Metanephros (tissue), 2 donors: ENCODE measurements around the gene L3MBTL4. TPM values are rescaled to one million over a fixed set of nuclear protein-coding genes. Genes with fewer than 3 reads are reported as not detected.

ENCODE experiments used
- small RNA-seq: library from RNA; depleted of rRNA; stranded (forward); fragments of <200 nt; gene quantifications from one replicate; pipeline ENCODE3, GENCODE V24; 2014; ENCODE audit warnings: low replicate concordance
- total RNA-seq: library from RNA; depleted of rRNA; stranded (reverse); fragments of >200 nt; gene quantifications from one replicate; pipeline ENCODE4 v1.2.3, GENCODE V29; 2014

L3MBTL4 gene
- total RNA-seq = 10.7 TPM

GRCh38 chr18:6414723-6415417 lies at the start of gene L3MBTL4:
L3MBTL4 (minus strand) TSS chr18:6414911; CDS start chr18:6311625, 103,286 bp downstream.

Small RNA genes within 50 kb of the gene (small RNA-seq; reads per million reads assigned to genes)
- gene RNU5F-3P = 0.14 reads per million
- gene RNU6-349P = not detected
